HG03521 (cell line): ENCODE measurements around the gene DBNL.

Experiments used
- ATAC-seq: cut with Tn5 transposase; IDR thresholded peaks from one replicate; pipeline ENCODE4 v1.9.1; 2021; ENCODE audit warnings: mild to moderate bottlenecking, moderate library complexity; ENCODE audit not compliant: unreplicated experiment

Gene DBNL

DNA sequence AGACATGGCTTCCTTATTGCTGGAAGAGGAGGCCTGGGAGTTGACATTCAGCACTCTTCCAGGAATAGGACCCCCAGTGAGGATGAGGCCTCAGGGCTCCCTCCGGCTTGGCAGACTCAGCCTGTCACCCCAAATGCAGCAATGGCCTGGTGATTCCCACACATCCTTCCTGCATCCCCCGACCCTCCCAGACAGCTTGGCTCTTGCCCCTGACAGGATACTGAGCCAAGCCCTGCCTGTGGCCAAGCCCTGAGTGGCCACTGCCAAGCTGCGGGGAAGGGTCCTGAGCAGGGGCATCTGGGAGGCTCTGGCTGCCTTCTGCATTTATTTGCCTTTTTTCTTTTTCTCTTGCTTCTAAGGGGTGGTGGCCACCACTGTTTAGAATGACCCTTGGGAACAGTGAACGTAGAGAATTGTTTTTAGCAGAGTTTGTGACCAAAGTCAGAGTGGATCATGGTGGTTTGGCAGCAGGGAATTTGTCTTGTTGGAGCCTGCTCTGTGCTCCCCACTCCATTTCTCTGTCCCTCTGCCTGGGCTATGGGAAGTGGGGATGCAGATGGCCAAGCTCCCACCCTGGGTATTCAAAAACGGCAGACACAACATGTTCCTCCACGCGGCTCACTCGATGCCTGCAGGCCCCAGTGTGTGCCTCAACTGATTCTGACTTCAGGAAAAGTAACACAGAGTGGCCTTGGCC, 16.6 kb downstream of the DBNL start:
- no peak for ATAC-seq

DNA sequence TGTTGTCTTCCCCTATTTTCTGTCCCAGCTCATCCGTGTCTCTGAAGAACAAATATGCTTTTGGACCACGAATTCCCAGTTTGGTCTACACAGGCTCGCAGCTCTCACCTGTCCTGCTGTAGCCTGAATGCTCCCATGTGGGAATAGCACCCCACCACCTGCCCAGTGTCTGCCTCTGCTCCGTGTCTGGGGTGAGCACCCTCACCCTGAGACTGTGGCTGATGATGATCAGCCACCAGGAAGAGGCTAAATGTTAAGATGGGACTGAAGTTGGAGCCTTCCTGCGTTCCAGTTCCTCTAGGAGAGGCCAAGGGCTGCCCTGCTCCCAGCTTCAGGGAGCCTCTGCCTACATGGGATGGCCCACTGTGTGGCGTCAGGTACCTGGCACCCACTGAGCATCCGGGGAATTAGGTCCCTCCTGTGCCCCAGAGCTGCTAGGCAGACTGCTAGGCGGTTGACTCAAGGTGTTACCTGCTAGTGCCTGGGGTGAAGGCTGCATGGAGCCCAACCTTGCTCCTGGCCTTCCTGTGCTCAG, 17.2 kb downstream of the DBNL start:
- no peak for ATAC-seq

DNA sequence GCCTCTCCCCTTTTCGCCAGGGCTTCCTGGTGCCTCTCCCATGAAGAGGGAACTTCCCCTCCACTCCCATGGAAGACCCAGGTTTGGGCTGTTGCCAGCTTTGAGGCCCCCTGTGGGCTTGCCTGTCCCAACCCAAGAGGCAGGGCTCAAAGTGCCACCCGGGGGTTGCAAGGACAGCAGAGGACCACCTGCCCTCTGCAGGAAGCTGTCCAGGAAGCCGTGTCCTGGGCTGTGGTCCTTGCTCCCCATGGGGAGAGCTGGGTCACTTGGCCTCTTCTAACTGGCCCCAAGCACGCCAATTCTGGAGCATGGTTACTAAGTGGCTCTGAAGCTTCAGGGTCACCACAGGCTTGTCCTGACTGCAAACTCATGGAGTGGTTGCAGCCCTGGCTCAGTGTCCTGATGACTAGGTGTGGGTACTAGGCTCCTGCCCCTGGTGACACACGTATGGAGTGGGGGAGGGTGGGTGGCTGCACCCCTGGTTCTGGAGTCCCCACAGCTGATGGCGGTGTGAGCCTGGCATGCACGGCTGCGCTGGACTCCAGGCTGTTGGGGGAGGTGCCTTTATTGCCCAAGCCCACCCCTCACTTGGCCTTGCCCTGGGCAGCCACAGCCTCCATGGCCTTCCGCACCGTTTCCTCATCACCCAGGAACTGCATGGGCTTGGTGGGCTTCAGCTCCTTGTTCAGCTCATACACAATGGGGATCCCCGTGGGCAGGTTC, 17.8 kb downstream of the DBNL start:
- ATAC-seq: no peak

DNA sequence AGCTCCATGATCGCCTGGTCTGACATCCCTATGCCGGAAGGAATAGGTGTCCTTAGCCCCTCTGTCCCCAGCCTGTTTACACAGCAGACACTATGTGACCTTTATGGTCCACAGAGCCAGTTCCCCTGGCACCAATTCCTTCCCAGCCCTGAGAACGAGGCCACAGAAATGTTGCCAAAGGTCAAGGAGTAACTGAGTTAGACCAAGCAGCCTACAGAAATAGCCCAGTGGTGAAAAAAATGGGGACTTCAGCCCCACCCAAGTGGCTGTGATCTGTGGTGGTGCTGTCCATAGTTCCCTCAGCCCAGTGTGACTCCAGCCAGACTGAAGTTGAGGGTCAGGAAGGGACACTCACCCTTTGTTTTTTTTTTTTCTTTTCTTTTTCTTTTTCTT, 18.4 kb downstream of the DBNL start:
- ATAC-seq: no peak

DNA sequence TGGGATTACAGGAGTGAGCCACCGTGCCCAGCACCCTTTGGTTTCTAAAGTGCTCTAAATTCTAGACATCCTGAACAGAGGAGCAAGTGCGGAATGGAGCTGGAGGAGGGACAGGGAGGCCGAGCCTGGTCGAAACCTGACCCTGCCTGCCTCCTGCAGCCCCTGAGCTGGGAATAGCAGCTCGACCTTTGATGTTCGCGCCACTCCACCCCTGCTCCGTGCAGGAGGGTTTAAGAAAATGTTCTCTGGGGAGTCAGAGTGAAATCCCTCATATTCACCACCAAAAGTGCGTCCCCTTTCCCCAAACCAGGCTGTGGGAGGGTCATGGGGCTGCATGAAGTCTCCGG, 19.0 kb downstream of the DBNL start:
- no peak for ATAC-seq

DNA sequence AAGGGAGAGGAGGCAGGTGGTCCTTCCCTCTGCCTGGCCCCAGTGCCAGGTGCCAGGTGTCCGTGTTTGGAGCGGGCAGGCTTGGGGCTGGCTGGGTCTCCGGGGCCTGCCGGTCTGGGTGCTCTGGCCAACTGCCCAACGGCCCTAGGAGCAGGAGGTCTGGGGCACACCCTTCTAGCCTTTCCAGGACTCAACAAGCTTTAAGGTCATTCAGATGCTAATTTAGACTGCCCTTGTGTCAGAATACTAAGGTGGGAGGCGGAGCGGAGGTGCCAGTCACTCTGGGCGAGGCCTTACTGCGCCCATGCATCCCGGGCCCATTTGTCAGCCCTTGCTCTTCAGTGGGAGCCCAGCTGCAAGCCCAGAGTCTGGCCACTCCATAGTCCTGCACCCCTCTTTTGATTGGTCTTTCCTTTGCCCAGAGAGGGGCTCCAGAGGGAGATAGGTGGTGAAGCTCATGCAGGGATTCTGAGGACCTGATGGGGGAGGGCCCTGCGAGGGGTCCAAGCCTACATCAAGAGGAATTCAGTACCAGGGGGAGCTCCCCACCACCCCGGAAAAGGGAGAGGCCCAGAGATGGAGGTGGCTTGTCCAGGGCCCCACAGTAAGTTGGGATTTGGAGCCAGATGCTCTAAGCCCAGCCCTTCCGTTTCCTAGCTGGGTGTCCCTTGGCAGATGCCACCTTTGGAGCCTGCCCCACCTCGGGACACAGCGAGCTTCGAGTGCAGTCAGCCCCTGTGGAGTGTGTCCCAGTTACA, 19.6 kb downstream of the DBNL start:
- no peak for ATAC-seq

DNA sequence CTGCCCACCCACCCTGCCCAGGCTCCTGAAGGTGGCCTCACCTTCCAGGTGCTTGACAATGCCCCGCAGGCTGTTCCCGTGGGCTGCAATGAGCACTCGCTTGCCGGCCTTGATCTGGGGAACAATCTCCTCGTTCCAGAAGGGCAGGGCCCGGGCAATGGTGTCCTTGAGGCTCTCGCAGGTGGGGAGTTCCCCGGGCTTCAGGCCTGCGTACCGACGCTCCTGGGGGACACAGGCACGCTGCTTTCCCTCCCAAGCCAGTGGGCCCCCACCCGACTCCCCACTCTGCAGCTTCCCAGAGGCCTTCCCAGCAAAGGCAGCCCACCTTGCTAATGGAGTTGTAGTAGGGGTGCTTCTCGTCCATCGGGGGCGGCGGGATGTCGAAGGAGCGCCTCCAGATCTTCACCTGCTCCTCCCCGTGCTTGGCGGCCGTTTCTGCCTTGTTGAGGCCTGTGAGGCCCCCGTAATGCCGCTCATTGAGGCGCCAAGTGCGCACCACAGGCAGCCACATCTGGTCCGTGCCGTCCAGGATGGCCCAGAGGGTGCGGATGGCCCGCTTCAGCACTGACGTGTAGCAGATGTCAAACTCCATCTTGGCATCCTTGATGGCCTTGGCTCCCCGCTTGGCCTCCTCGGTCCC, 20.4 kb downstream of the DBNL start:
- ATAC-seq: no peak

DNA sequence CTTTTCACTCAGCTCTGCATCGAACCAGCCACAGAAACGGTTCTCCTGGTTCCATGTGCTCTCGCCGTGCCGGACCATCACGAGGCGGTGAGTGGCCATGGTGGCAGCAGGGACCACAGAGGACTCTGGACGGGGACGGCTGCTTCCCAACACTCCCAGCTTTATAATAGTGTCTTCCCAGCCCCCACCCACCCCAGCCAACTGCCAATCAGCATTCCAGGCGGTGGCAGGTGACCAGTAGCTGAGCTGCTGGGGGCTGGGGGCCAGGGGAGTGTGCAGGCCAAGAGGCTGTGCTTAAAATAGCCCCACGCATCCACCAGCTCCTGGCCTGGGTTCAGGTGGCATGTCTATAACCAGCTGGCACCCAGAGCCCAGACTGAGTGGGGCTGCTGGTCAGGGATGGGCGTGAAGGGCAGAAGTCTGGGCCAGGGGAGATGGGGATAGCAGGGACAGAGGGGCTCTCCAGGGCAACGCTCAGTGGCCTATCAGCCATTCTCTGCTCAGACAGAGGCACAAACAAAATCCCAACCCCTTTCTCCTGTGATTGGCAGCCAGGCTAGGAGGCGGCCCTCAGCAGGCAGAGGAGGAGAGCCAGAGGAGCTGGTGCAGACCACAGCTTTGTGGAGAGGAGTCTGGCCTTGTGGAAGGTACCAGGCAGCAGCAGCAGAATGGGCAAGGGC, 21.1 kb downstream of the DBNL start, which contains the start of gene PGAM2:
TSS of gene PGAM2 (minus strand) at position 137 of the 680 bp plus-strand sequence. CDS start at position 99, 38 bp downstream.
- ATAC-seq: no peak

DNA sequence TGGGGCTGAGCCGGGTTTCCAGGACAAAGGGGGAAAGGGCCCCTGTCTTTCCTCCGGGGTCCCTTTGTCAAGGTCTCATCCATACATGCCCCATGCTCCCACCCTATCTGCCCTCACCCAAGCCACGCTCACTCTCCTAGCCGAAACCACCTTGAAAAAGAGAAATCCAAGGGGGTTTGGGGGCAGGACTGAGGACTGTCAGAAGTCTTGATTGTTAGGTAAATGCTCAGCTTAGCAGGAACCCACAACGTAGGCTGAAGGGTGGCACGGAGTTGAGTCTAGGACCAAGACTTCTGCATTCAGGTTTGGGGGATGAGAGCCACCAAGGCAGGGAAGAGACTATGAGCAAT, 21.6 kb downstream of the DBNL start:
- no peak for ATAC-seq

DNA sequence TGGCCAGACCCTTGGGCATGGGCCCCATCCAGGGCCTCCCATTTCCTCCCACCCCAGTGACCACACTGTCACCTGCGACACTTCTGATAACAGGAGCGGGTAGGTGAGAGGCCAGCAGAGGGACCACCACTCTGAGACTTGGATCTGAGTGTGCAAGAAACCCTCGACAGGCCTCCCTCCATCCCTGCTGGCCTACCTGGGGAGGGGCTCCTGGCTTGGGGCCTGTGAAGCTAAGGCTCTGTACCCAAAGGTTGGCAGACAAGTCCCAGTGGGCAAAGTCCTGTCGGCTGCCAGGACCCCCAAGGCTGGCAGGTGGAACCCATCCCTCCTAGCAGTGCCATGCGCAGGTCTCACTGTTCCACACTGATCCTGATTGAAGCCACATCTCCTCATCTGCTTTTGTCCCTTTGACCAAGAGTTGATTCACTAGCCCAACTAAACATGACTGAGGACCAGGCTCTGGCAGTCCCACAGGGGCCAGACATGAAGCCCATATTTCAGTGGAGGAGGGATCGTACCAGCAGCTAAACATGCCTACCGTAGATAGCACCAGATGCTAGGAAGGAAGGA, 22.1 kb downstream of the DBNL start:
- no peak for ATAC-seq

DNA sequence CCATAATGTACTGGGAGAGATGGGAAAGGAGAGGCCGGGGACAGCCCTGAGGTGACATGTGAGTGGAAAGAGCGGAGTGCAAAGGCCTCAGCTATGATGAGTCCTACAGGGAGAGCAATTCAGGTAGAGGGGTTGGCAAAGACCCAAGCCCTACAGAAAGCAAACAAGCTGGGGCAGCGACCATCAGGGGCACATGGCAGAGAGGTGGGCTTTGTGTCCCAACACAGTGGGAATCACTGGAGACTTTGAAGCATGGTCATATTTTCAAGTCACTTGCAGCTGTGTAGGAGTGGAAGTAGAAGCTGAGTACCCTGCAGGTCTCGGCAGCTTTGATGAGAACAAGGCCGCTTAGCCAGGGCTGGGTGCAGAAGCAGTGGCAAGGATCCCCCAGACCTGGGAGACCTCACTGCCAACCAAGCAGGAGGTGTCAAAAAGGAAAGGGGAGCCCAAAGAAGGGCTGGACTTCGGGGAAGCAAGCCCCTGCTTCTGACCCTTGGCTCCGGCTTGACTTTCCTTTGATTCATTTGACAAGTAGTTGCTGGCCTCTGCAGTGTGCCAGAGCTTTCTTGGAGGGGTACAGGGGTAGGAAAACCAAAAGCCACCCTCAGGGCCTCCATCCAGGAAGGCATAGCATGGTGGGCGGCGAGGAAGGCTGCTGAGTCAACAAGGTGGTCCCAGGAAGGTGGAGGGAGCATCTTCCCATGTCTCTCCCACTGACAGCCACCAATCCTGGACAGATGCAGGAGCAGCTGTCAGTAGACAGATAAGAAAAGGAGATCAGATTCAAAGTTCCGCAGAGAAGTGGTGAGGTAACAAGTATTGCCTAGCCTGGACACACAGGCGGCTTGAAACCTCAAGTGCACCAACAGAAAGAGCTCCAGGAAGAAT, 22.8 kb downstream of the DBNL start:
- ATAC-seq: no peak

DNA sequence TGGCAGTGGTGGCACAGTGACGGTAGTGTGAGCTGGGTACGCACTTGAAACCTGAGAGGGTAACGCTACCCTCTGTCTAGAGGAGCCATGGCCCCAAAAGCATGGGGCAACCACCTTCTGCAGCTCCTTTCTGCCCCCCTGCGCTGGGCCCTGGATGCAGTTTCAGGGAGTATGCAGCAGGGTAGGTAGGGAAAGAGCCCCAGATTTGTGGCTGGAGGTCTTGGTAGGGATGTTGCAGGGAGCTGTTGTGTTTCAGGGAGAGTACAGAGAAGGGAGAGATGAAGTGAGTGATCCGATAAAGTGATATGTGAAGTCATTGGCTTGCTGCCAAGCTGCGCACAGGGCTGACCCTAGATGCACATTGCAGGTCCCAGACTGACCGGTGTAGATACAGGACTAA, 23.6 kb downstream of the DBNL start:
- ATAC-seq: no peak

DNA sequence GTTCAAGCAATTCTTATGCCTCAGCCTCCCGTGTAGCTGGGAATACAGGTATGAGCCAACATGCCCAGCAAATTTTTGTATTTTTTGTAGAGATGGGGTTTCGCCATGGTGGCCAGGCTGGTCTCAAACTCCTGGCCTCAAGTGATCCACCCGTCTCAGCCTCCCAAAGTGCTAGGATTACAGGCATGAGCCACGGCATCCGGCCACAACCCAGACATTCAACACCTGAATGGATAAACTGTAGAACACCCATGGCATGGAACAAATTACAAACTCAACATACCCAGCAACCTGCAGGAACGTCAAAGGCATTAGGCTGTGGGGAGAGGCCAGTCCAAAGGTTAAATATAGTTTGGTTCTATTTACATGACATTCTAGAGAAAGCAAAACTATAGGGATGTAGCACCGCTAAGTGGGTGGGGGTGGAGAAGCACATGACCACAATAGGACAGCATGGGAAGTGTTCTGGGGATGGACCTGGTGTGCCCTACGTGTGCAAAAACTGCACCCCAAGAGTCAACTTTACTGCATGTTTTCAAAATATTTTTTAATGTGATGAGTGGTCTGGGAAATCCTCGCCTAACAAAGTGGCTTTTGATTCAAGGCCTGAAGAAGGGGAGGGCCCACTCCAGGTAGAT, 27.3 kb downstream of the DBNL start:
- no peak for ATAC-seq

DNA sequence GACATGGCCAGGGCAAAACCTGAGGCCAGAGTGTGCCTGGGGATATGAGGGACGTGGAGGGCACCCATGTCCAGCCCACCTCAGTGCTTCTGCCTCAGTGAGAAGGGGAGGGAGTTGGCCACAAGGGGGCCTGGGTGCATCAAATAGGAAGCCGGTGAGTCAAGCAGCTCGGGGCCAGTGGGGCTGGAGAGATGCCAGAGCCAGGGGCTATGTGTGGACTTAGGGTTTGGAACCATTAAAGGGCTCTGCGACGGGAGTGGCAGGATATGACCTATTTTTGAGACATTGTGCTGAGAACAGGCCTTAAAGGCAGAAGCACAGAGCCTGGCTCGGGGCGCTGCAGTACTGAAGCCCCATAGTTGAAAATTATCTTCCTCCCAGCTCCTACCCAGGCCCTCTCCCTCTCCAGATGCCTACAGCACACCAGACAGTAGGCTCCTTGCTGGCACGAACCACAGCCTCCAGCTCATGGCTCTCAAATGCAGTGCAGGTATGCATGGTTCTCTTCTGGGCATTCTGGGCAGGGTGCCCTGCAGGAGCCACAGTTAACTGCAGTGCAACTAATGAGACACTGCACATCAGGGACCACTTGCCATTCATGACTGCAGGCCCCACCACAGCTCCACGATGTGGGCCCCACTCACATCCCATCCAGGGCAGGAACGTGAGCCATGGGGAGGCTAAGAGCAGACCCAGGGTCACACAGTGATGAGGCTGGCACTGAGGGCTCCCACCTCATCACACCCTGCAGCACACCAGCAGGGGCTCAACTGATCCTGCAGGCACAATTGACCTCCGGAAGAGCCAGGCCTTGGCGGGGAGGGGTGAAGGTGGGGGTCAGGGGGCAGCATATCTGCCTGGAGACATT, 28.1 kb downstream of the DBNL start:
- no peak for ATAC-seq

DNA sequence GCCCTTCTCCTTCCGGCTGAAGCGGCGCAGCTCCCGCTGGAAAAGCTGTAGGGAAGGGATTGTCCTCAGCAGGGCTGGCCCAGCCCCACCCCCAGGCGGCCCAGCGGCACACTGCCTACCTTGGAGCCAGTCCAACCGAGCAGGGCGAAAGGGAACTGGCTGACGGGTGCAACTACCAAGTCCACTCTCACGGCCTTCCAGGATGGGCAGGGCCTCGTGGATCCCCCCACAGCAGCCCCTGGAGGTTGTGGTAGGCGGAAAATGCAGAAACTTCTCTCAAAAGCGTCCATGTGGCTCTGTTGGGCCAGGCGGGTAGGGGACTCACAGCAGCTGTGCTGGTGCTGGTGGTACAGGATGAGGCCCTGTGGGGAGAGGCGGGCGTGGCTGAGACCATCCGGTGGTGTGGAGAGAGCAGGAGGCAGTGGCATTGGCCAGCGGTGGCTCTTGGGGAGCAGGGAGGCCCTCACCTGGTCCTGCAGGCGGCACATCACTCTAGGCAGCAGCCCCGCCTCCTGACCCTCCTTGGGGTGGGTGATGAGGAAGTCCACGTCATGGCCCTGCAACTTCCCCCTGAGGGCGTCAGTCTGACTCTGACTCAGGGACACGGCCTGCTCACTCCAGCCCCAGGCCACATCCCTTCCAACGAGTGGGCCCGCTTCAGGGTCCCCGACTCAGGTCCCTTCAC, 29.3 kb downstream of the DBNL start:
- ATAC-seq: no peak

DNA sequence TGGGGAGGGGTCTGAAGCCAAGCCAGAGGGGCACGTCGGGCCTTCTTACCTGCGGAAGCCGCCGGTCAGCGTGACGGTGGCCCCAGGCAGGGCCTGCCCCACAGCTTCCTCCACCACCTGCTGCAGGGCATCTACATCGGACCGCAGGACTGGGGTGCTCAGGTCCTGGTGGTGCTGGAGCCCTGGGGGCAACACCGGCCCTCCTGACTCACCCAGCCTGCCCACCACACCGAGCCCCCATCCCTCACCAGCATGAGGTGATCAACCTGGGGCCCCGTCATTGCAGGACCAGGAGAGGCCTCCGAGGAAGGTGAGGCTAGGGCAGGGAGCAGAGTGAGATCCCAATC, 29.8 kb downstream of the DBNL start:
- ATAC-seq: no peak

DNA sequence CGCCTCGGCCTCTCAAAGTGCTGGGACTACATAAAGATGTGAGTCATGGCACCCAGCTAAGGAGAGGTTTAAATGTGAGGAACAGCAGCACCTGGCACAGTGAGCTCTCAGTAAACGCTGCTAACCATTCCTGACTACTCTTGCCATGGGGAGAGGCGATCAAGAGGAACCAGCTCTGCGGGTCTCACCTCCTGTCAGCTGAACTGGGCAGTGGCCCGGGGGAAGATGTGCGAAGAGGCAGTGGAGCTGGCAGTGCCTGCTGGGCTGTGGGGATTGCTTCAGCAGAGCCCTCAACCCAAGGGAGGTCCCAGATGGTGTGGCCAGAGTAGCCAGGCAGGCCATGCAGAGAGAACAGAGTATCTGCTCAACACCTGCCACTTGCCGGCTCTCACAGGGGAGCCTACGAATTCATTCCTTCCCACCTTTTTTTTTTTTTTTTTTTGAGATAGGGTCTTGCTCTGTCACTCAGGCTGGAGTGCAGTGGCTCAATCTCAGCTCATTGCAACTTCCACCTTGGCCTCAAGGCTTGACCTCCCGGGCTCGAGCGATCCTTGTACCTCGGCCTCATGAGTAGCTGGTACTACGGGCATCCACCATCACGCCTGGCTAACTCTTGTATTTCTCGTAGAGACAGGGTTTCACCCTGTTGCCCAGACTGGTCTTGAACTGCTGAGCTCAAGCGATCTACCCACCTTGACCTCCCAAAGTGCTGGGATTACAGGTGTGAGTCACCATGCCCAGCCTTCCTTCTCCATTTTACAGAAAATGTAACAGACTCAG, 31.0 kb downstream of the DBNL start:
- no peak for ATAC-seq
